ENCODE results near the gene FAM53B.
"Not testable (repeated sequence)": the region's sequence is repeated elsewhere in the genome, so short reads cannot be mapped to it uniquely, and the experiment has no call there.

The FAM53B gene

GRCh38 chr10:124744102-124745050 is at the start of gene FAM53B:
TSS of gene FAM53B (minus strand) at chr10:124744378. CDS start at chr10:124706713, 37,665 bp downstream.
- DNase-seq, result peak; percentile 73

GRCh38 chr10:124792998-124793352 is 48.8 kb upstream of the FAM53B start:
- no peak for DNase-seq

GRCh38 chr10:124791547-124792348 is 47.6 kb upstream of the FAM53B start, which contains the start of gene EEF1AKMT2:
TSS of gene EEF1AKMT2 (minus strand) at chr10:124791887. CDS start at chr10:124791833, 54 bp downstream.
- peak; percentile 79 for DNase-seq

DNA sequence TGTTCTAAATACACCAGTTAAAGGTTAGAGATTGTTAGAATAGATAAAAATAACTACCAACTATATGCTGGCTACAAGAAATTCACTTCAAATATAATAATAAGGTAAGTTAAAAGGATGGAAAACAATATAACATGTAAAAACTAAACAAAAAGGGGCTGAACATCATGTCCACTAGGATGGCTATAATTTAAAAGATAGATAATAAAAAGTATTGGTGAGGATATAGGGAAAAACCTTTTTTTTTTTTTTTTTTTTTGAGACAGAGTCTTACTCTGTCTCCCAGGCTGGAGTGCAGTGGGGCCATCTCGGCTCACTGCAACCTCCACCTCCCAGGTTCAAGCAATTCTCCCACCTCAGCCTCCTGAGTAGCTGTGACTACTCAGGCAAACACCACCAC is 38.7 kb upstream of the FAM53B start:
- not testable (repeated sequence) for DNase-seq

GRCh38 chr10:124768791-124769190 is 24.6 kb upstream of the FAM53B start:
- no peak for DNase-seq

DNA sequence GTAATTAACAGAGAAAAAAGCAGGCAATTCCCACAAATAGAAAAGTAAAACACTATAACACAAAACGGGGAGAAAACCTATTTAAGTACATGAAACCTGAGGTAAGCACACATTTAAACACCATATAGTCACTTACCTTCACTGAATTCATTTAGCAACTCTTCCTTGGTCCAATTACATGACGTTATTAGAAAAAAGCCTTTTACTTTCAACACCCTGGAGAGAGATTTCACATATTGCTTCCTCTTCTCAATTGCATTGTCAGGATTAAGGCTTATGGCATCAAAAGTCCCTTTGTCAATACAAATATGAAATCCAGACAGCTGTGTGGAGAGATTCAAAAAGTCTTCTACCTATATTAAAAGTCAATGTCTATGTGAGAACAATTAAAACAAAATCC is 21.1 kb upstream of the FAM53B start:
- no peak for DNase-seq

- DNase-seq, result no peak
These were observed 19.1 kb upstream of the FAM53B start for GRCh38 chr10:124763267-124763666.

GRCh38 chr10:124762281-124762680 is 18.1 kb upstream of the FAM53B start:
- DNase-seq, result no peak

- DNase-seq, result no peak
These were observed 12.2 kb upstream of the FAM53B start for GRCh38 chr10:124756156-124756903.

GRCh38 chr10:124755581-124755980 is 11.4 kb upstream of the FAM53B start:
- no peak for DNase-seq

- no peak for DNase-seq
These were observed 10.0 kb upstream of the FAM53B start for GRCh38 chr10:124754227-124754626.

DNA sequence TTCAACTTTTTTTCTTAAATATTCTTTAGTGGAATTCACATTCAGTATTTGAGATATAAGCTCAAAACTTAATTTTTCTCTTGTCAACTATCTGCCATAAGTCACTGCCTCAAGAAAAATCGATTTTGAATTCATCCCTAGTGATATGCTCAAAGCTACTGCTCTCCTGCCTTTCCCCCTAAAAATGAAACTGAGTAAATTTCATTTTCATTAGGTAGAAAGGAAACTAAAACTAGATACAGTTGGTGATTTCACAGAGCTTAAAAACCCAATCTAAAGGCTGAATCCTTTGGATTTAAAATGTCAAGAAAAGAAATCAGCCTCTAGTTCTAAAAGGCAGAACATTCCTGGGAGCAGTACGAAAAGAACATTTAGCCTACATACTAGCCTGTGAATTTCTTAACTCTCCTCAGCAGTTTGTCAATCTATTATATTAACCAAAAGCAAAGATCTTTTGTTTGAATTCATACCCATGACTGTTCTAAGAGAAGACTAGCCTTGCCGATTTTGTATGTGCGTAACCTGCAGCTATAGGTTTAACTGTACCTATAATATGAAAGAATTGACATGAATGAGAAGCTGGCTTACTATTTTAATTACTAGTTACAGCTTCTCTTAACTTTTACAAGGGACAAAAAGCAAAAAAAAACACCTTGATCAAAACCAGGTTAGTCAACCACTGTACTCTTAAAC is 4.9 kb upstream of the FAM53B start:
- no peak for DNase-seq

GRCh38 chr10:124748166-124748565 is 4.0 kb upstream of the FAM53B start:
- DNase-seq, result no peak

DNA sequence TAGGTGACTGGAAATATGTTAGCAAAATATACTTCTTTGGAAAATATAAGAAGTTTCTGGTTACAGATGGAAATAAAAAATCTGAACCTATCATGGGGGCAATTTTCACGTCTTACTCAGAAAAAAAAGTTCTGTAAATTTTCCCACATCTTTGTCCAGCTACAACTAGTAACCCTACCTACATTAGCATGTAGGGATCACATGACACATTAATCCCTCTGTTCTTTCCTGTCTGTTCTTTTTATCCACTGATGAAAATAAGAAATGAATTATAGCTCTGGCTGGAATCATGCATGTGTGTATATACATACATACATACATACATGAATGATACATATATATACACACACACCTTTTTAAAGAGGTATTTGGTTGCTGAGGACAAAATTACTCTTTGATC is 3.6 kb upstream of the FAM53B start:
- DNase-seq, result no peak

DNA sequence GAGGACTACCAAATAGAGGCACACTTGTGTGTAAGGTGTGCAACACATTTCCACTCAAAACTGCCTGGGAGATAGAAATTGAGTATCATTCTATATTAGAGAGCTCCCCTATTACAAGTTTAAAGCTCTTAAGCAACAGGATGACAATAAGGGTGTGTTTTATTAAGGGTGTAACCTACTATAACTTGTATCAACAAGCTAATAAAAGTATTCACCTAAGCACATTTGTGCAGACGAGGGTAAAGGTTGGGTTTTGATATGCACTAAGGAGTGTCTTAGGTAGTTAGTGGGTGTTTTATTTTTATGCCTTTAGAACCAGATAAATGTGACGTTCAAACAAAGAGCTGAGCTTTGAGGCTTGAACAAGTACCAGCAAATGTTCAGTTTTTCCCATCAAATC is 2.8 kb upstream of the FAM53B start:
- no peak for DNase-seq

GRCh38 chr10:124746447-124746846 is 2.3 kb upstream of the FAM53B start:
- not testable (repeated sequence) for DNase-seq

DNA sequence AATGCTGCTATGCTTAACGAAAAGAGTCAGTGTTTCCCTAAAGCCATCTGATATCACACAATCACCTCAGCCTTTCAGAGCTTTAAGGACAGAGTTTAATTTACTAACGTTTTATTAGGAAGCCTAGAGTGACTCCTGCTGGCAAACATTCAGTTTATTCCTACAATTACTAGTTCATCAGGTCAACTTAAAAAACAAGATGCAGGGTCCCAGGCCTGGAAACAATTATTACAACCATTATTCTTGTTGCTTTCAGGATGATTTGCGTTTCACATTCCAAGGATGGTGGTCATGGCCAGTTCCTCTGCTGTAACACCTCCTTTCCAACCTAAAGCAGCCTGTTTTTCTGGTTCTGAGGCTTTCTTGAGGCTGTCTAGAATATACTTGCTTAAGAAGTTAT is 1.5 kb upstream of the FAM53B start:
- DNase-seq, result peak; percentile 79

- DNase-seq, result no peak
These were observed 1.1 kb upstream of the FAM53B start for GRCh38 chr10:124745252-124745651.

GRCh38 chr10:124743191-124744101 is 732 bp downstream of the FAM53B start:
- DNase-seq, result no peak

DNA sequence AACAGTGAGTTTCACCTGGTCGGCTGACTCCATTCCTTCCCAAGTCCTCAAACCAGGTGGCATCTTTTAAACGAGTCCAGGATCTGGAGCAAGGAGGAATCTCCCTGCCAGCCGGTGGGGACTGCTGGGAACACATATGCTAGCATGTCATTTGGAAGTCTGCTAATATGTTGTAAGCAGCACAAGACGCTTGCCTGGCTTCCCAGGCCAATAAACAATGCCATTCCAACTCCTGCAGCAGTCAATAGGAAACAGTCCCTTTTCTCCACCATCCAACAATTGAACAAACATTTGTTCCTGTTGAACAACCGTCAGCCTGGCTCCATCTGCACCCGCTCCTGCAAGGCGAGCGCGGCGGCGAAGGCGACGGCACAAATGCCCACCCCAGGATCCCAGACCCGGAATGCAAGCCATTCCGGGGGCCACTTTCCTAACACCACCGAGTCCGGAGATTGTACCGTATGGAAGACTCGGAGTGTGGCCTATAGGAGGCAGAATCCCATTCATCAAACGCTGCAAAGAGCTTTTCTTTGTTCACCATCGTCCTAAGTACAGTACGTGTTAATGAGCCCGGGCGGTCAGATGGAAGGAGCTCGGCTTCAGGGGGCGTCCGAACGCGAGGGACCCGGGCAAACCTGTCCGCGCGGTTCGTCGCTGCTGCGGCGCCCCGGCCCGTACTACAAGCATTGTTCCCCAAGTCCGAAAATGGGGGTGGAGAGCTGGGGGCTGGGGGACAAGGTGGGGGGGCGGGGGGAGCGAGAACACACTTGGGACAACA is 1.6 kb downstream of the FAM53B start:
- DNase-seq, result no peak
